HL-60 (cell line): ENCODE results near the gene KDM5B.
A peak's percentile ranks its signal among the peaks of the same experiment; 100 is the strongest.

Experiments used
- DNase-seq, 2 experiments: peaks; one replicate each; pipeline ENCODE4 v3.0.0-alpha.2; 2010 to 2020; ENCODE audit warnings: low read depth in 1 of 2, low spot score in 1 of 2
- H3K27ac ChIP-seq: fragments of 250-450 bp; sonication (Bioruptor Pico); replicated peaks from 2 replicates; pipeline ENCODE4 v1.5.1; 2020; ENCODE audit warnings: mild to moderate bottlenecking, moderate library complexity
- H3K27me3 ChIP-seq: fragments of 250-450 bp; sonication (Bioruptor Pico); 2 replicates; pipeline ENCODE4 v1.5.1; 2021; ENCODE audit warnings: mild to moderate bottlenecking, moderate library complexity; ENCODE audit not compliant: insufficient read depth, poor library complexity, severe bottlenecking
- H3K4me3 ChIP-seq: replicated peaks from 2 replicates; pipeline ENCODE4 v1.5.1; 2011; ENCODE audit warnings: mild to moderate bottlenecking, control low read depth, low read length; ENCODE audit not compliant: insufficient read depth
- GABPA ChIP-seq: IDR thresholded peaks from 2 replicates; pipeline ENCODE4 v1.6.1; 2012; ENCODE audit warnings: low read depth
- POLR2AphosphoS5 ChIP-seq: IDR thresholded peaks from 2 replicates; pipeline ENCODE4 v1.6.1; 2012; ENCODE audit warnings: low read depth
- SPI1 ChIP-seq: IDR thresholded peaks from 2 replicates; pipeline ENCODE4 v1.6.1; 2012; ENCODE audit warnings: low read depth, mild to moderate bottlenecking, borderline replicate concordance
- TF ChIP-seq, protein P1 (sequence below): IDR thresholded peaks from one replicate; pipeline ENCODE4 v1.5.1; 2011; ENCODE audit warnings: low read length, control low read depth, inconsistent platforms; ENCODE audit not compliant: insufficient read depth
- TF ChIP-seq, protein P2 (sequence below): IDR thresholded peaks from 2 replicates; pipeline ENCODE4 v1.6.1; 2012; ENCODE audit warnings: low read depth; ENCODE audit not compliant: insufficient replicate concordance

KDM5B gene

DNA sequence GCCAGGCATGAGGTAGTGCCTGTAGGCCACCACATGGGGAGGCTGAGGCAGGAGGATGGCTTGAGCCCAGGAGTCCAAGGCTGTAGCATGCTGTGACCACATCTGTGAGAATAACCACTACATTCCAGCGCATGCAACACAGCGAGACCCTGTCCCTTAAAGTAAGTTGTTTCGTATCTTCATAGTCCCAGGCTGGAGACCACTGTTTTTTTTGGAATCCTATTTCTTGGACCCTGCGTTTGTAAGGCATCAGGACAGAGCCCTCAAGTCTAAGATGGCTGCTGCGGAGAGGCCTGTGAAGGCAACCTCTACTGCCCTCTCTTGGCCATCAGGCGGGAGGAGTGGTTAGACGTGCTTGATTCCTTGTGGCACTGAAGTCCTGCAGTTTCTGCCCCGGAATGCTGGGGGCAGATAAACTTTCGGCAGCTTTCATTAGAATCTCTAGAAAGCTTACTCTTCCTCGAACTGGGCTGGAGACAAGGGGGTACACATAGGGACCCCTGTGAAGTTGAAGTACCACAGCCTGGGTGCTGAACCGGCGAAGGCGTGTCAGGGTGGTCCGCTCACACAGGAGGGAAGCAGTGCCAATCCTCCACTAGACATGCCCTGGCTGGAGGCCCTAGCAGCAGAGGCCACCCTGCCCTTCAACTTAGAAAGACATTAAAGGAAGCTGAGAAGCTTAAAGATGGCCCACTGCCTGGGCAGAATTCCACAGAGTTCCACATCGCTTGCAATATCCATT, 44.1 kb upstream of the KDM5B start:
- TF ChIP-seq POLR2AphosphoS5: no peak
- no peak for TF ChIP-seq GABPA
- TF ChIP-seq SPI1: no peak
- TF ChIP-seq, protein P1, sequence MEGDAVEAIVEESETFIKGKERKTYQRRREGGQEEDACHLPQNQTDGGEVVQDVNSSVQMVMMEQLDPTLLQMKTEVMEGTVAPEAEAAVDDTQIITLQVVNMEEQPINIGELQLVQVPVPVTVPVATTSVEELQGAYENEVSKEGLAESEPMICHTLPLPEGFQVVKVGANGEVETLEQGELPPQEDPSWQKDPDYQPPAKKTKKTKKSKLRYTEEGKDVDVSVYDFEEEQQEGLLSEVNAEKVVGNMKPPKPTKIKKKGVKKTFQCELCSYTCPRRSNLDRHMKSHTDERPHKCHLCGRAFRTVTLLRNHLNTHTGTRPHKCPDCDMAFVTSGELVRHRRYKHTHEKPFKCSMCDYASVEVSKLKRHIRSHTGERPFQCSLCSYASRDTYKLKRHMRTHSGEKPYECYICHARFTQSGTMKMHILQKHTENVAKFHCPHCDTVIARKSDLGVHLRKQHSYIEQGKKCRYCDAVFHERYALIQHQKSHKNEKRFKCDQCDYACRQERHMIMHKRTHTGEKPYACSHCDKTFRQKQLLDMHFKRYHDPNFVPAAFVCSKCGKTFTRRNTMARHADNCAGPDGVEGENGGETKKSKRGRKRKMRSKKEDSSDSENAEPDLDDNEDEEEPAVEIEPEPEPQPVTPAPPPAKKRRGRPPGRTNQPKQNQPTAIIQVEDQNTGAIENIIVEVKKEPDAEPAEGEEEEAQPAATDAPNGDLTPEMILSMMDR: peak; percentile 81
- TF ChIP-seq, protein P2, sequence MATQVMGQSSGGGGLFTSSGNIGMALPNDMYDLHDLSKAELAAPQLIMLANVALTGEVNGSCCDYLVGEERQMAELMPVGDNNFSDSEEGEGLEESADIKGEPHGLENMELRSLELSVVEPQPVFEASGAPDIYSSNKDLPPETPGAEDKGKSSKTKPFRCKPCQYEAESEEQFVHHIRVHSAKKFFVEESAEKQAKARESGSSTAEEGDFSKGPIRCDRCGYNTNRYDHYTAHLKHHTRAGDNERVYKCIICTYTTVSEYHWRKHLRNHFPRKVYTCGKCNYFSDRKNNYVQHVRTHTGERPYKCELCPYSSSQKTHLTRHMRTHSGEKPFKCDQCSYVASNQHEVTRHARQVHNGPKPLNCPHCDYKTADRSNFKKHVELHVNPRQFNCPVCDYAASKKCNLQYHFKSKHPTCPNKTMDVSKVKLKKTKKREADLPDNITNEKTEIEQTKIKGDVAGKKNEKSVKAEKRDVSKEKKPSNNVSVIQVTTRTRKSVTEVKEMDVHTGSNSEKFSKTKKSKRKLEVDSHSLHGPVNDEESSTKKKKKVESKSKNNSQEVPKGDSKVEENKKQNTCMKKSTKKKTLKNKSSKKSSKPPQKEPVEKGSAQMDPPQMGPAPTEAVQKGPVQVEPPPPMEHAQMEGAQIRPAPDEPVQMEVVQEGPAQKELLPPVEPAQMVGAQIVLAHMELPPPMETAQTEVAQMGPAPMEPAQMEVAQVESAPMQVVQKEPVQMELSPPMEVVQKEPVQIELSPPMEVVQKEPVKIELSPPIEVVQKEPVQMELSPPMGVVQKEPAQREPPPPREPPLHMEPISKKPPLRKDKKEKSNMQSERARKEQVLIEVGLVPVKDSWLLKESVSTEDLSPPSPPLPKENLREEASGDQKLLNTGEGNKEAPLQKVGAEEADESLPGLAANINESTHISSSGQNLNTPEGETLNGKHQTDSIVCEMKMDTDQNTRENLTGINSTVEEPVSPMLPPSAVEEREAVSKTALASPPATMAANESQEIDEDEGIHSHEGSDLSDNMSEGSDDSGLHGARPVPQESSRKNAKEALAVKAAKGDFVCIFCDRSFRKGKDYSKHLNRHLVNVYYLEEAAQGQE: no peak
- H3K4me3 ChIP-seq: no peak overlapping the region

DNA sequence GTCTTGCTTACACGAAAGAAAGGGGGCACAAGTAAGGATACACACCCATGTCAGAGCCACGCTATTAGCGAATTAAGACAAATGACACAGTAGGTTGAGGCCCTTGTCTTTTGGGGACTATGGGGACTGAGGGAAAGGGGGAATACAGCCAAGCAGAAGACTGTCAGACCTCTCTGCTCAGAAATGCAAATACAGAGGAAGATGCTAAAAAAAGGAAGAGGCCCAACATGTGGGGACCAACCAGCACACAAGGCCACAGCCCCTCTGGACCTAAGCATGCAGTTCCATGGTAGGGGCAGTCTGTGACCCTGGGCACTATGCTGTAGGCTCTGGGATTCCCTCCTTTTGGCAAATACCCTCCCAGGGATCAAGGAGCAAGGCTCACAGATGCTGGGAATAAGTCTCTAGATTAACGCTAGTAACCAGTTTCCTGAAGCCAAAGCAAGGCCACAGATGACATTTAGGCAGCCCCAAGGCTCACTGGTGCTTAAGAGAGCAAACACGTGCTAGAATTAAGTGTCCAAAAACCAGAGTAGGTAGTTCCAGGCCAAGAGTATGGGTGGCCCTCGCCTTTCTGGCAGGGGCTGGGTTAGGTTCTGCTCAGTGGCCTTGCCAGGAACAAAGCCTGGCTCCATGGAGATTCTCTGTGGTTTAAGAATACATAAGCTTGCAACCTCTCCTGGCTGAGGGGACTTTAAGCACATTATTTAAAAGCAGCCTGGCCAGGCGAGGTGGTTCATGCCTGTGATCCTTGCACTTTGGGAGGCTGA, 42.6 kb upstream of the KDM5B start:
- DNase-seq: no peak
- no peak for TF ChIP-seq POLR2AphosphoS5
- TF ChIP-seq, protein P2: no peak
- TF ChIP-seq GABPA: no peak
- TF ChIP-seq, protein P1: no peak
- no peak for TF ChIP-seq SPI1
- H3K27me3 ChIP-seq: no peaks in the 10 kb centered on the region
- H3K27ac ChIP-seq: no peak overlapping the region
- H3K4me3 ChIP-seq: no peak overlapping the region

More for the DNA sequence above, 44.1 kb upstream of the KDM5B start:
- Histone ChIP-seq H3K27ac (no peak overlapping the region), H3K27me3 (no peaks in the 10 kb centered on the region)
- peak in 1 of 2 experiments; percentile 78 for DNase-seq

DNA sequence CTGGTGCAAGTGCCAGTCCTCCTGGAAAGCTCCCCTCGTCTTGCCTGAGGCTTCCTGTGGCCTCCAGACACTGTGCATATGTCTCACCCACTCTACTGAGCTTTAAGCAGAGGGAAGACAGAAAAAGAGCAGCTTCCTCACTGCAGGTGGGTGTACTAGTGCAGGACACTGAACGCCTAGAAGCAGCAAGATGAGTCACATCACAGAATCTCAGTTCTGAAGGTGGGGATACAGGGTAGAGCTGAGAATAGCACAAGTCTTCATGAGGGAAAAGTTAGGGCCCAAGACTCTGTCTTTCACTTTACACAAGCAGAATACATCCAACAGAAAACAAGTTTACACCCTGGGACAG, 39.9 kb upstream of the KDM5B start:
- no peak for TF ChIP-seq POLR2AphosphoS5
- TF ChIP-seq, protein P2: no peak
- TF ChIP-seq, protein P1: no peak
- no peak for TF ChIP-seq GABPA
- no peak for TF ChIP-seq SPI1
- no peak for DNase-seq
- no peaks in the 10 kb centered on the region for H3K27me3 ChIP-seq
- no peak overlapping the region for H3K27ac ChIP-seq
- H3K4me3 ChIP-seq: no peak overlapping the region
